Measurements from ENCODE around the gene ZBTB7B.

The ZBTB7B gene

GRCh38 chr1:155040358-155041093 is 37.9 kb downstream of the ZBTB7B start:
- no peak for DNase-seq

GRCh38 chr1:155042789-155043188 is 40.2 kb downstream of the ZBTB7B start:
- DNase-seq, result no peak

GRCh38 chr1:155043301-155043702 is 40.7 kb downstream of the ZBTB7B start:
- no peak for DNase-seq

GRCh38 chr1:155043793-155044192 is 41.2 kb downstream of the ZBTB7B start:
- no peak for DNase-seq

- no peak for DNase-seq
These were observed 41.8 kb downstream of the ZBTB7B start for GRCh38 chr1:155044365-155044764.

GRCh38 chr1:155044812-155045657 is 42.4 kb downstream of the ZBTB7B start:
- peak; percentile 68 for DNase-seq

- DNase-seq, result no peak
These were observed 46.1 kb downstream of the ZBTB7B start for GRCh38 chr1:155048449-155049334.

- no peak for DNase-seq
These were observed 47.3 kb downstream of the ZBTB7B start for GRCh38 chr1:155049651-155050559.

- peak; percentile 93 for DNase-seq
These were observed 48.1 kb downstream of the ZBTB7B start, which contains the start of gene ADAM15 for GRCh38 chr1:155050560-155051341. Gene ADAM15 (plus strand): TSS chr1:155051316. CDS start chr1:155051387, 71 bp downstream.

GRCh38 chr1:155051342-155051776 is 48.8 kb downstream of the ZBTB7B start:
- no peak for DNase-seq

- DNase-seq, result peak; percentile 77
These were observed 49.3 kb downstream of the ZBTB7B start for GRCh38 chr1:155051777-155052398.

GRCh38 chr1:155052439-155053395 is 50.1 kb downstream of the ZBTB7B start:
- DNase-seq, result peak; percentile 61

GRCh38 chr1:155053531-155054105 is 51.0 kb downstream of the ZBTB7B start:
- DNase-seq, result no peak

- no peak for DNase-seq
These were observed 54.5 kb downstream of the ZBTB7B start for GRCh38 chr1:155057104-155057503.

GRCh38 chr1:155057788-155058211 is 55.2 kb downstream of the ZBTB7B start:
- DNase-seq, result no peak

- no peak for DNase-seq
These were observed 58.1 kb downstream of the ZBTB7B start for GRCh38 chr1:155060736-155061135.

- DNase-seq, result peak; percentile 100
These were observed 59.0 kb downstream of the ZBTB7B start for GRCh38 chr1:155061381-155062150.

GRCh38 chr1:155062151-155062686 is 59.6 kb downstream of the ZBTB7B start:
- no peak for DNase-seq
